GM12891 (cell line): ENCODE results near the gene CCDC88B.

Experiments
- PAX5 ChIP-seq: IDR thresholded peaks from 2 replicates; pipeline ENCODE4 v1.6.1; 2011; ENCODE audit warnings: low read length, moderate library complexity, mild to moderate bottlenecking; ENCODE audit not compliant: insufficient read depth, severe bottlenecking
- POLR2A ChIP-seq: IDR thresholded peaks from 2 replicates; pipeline ENCODE4 v1.6.1; 2011; ENCODE audit warnings: low read depth, low read length, control low read depth
- POLR2AphosphoS5 ChIP-seq: IDR thresholded peaks from 2 replicates; pipeline ENCODE4 v1.6.1; 2011; ENCODE audit warnings: low read depth, low read length, control low read depth
- POU2F2 ChIP-seq: IDR thresholded peaks from 2 replicates; pipeline ENCODE4 v1.6.1; 2011; ENCODE audit warnings: low read depth, mild to moderate bottlenecking, control low read depth, low read length, moderate library complexity
- SPI1 ChIP-seq: IDR thresholded peaks from 2 replicates; pipeline ENCODE4 v1.6.1; 2011; ENCODE audit warnings: low read depth, low read length, control low read depth
- TAF1 ChIP-seq: IDR thresholded peaks from 2 replicates; pipeline ENCODE4 v1.6.1; 2011; ENCODE audit warnings: low read depth, low read length, control low read depth

GRCh38 chr11:64299847-64300648 is 40.0 kb upstream of the CCDC88B start, which contains the start of gene CATSPERZ:
- TF ChIP-seq POLR2A (no peak), SPI1 (no peak), PAX5 (no peak), POLR2AphosphoS5 (no peak), TAF1 (no peak), POU2F2 (no peak)
